Natural killer cell (primary cell): ENCODE data around the gene ORM1. TPM values are rescaled to one million over a fixed set of nuclear protein-coding genes. Genes with fewer than 3 reads are reported as not detected.

Experiments
- ATAC-seq, 3 donors: fragments of 150-1000 bp in 2 of 3; fragments of 200-7000 bp in 1 of 3; cut with Tn5 transposase; 1 replicate in 1 of 3; 2 replicates in 2 of 3; pipeline ENCODE4 v1.10.0; 2021; ENCODE audit warnings: mild to moderate bottlenecking in 2 of 3, moderate library complexity in 2 of 3
- DNase-seq, 2 donors: peaks; one replicate each; pipeline versions ENCODE4 v3.0.0 to v3.0.0-alpha.2; 2013 to 2021; ENCODE audit warnings: mixed read lengths in 1 of 2
- H3K27ac ChIP-seq: one replicate; pipeline ENCODE4 v1.5.1; 2013; ENCODE audit warnings: mild to moderate bottlenecking, low read length
- H3K27me3 ChIP-seq: one replicate; pipeline ENCODE4 v1.6.1; 2013; ENCODE audit warnings: low read length; ENCODE audit not compliant: control insufficient read depth, insufficient read depth
- H3K36me3 ChIP-seq: one replicate; pipeline ENCODE4 v1.6.1; 2013; ENCODE audit warnings: low read length; ENCODE audit not compliant: control insufficient read depth, insufficient read depth
- H3K4me1 ChIP-seq: one replicate; pipeline ENCODE4 v1.6.1; 2013; ENCODE audit warnings: low read length; ENCODE audit not compliant: control insufficient read depth, insufficient read depth
- H3K4me3 ChIP-seq: one replicate; pipeline ENCODE4 v1.5.1; 2013; ENCODE audit warnings: low read length
- H3K9me3 ChIP-seq: one replicate; pipeline ENCODE4 v1.6.1; 2013; ENCODE audit warnings: low read length; ENCODE audit not compliant: control insufficient read depth, insufficient read depth
- H3K27ac Mint-ChIP-seq, 2 donors: one replicate each; pipeline ENCODE4 v1.8.0; 2022; ENCODE audit warnings: mild to moderate bottlenecking in 2 of 2, mixed read lengths in 2 of 2, moderate library complexity in 1 of 2
- H3K27me3 Mint-ChIP-seq, 2 donors: one replicate each; pipeline ENCODE4 v1.8.0; 2022; ENCODE audit warnings: low read depth in 2 of 2, mixed read lengths in 2 of 2
- H3K36me3 Mint-ChIP-seq: one replicate; pipeline ENCODE4 v1.8.0; 2022; ENCODE audit warnings: mixed read lengths
- H3K4me1 Mint-ChIP-seq, 2 donors: one replicate each; pipeline ENCODE4 v1.8.0; 2022; ENCODE audit warnings: mixed read lengths in 2 of 2
- H3K4me3 Mint-ChIP-seq: one replicate; pipeline ENCODE4 v1.8.0; 2022; ENCODE audit warnings: mild to moderate bottlenecking, moderate library complexity, mixed read lengths
- H3K9me3 Mint-ChIP-seq, 2 donors: one replicate each; pipeline ENCODE4 v1.8.0; 2022; ENCODE audit warnings: mixed read lengths in 2 of 2
- WGBS: methylation state at CpG from one replicate; pipeline ENCODE4 v1.1.7; 2013; ENCODE audit warnings: missing lambda C conversion rate; ENCODE audit not compliant: insufficient coverage; 5-methylcytosine and 5-hydroxymethylcytosine counted together
- intact Hi-C: fragments of 100-400 bp; cut with micrococcal nuclease; formaldehyde crosslinking; loops from one replicate; pipeline ENCODE4 v1.14.2; 2022
- total RNA-seq, 4 donors: library from RNA; stranded (reverse); fragments of 120-200 nt in 1 of 4; gene quantifications; one replicate each; pipeline versions ENCODE4 v1.2.3 to v1.2.4, GENCODE V29; 2013 to 2022
- TF ChIP-seq, protein P1 (sequence below): fragments of 200-600 bp; IDR thresholded peaks from one replicate; pipeline ENCODE4 v1.8.0; 2022; ENCODE audit warnings: antibody characterized with exemption

ORM1 gene
- total RNA-seq, 3 donors from 2014 or later (not counting 1 experiment from before 2014, with no cell fraction given): 1.00 TPM; not detected in 2

DNA sequence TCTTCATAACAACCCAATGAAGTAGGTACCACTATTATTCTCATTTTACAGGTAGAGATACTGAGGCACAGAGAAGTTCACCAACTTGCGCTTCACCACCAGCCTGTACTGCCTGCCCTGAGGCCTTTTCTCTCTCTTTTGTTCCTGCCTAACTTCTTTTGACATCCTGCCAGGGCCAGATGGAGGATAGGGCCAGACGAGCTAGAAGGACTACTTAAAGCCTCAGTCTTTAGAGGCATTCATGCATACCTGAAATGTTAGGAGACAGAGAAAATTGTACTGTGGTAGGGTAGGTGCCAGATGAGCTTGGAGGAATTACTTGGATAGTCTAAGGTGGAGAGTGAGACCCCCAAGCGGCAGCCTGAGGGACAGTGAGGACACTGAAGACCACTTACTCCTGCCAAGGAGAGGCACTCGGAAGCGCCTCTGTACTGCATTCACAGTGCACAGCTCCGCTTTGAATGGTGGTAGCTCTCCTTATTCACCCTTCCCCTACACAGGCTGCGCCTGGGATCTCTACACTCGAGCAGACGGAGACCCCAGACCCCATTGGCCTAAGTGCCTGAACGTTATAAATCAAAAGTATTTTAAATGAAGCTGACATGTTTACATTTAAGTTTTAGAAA, 6.2 kb upstream of the ORM1 start:
- Histone ChIP-seq H3K4me1 (no peaks in the 10 kb centered on the region), H3K4me3 (no peak overlapping the region), H3K9me3 (no peaks in the 10 kb centered on the region), H3K27ac (no peak overlapping the region), H3K27me3 (no peaks in the 10 kb centered on the region), H3K36me3 (no peaks in the 10 kb centered on the region)
- Mint-ChIP-seq H3K27me3 (peaks cover 0 to 4% of the 10 kb centered on the region in 2 donors), H3K4me1 (no peaks in the 10 kb centered on the region), H3K36me3 (no peaks in the 10 kb centered on the region), H3K9me3 (no peaks in the 10 kb centered on the region), H3K4me3 (no peak overlapping the region), H3K27ac (no peak overlapping the region)
- no peak for ATAC-seq
- 92% methylated on average over 10 of the region's 10 CpGs for WGBS
- no peak for DNase-seq
- TF ChIP-seq, protein P1, sequence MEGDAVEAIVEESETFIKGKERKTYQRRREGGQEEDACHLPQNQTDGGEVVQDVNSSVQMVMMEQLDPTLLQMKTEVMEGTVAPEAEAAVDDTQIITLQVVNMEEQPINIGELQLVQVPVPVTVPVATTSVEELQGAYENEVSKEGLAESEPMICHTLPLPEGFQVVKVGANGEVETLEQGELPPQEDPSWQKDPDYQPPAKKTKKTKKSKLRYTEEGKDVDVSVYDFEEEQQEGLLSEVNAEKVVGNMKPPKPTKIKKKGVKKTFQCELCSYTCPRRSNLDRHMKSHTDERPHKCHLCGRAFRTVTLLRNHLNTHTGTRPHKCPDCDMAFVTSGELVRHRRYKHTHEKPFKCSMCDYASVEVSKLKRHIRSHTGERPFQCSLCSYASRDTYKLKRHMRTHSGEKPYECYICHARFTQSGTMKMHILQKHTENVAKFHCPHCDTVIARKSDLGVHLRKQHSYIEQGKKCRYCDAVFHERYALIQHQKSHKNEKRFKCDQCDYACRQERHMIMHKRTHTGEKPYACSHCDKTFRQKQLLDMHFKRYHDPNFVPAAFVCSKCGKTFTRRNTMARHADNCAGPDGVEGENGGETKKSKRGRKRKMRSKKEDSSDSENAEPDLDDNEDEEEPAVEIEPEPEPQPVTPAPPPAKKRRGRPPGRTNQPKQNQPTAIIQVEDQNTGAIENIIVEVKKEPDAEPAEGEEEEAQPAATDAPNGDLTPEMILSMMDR: no peak
- intact Hi-C loops: no loop called here

DNA sequence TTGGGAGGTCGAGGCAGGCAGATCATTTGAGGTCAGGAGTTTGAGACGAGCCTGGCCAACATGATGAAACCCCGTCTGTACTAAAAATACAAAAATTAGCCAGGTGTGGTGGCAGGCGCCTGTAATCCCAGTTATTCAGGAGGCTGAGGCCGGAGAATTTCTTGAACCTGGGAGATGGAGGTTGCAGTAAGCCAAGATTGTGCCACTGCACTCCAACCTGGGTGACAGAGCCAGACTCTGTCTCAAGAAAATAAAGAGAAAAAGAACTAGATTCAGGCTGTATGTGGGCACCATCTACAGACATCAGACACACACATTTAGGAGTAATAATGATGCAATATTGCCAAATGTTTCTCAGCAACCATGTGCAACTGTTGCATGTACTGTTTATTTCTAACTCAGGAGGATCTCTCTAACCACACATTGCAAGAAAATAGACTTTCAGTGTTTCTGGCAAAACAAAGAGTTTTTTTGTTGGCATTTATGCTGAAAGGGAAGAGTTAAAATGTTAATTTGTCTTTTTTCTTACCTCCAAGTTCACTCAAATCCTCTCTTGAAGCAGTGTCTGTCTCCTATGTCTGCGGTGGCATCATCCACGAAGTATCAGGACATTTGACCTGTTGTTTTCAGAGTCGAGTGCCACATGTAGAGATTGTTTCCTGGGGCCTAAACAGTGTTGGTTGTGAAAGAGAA, 5.1 kb upstream of the ORM1 start:
- Mint-ChIP-seq H3K9me3 (no peaks in the 10 kb centered on the region), H3K36me3 (no peaks in the 10 kb centered on the region), H3K27ac (no peak overlapping the region), H3K4me1 (no peaks in the 10 kb centered on the region), H3K4me3 (no peak overlapping the region), H3K27me3 (peaks cover 0 to 4% of the 10 kb centered on the region in 2 donors)
- DNase-seq (no peak), ATAC-seq (no peak)
- intact Hi-C loops: no loop called here
- TF ChIP-seq, protein P1: no peak
- Histone ChIP-seq H3K4me1 (no peaks in the 10 kb centered on the region), H3K36me3 (no peaks in the 10 kb centered on the region), H3K27me3 (no peaks in the 10 kb centered on the region), H3K9me3 (no peaks in the 10 kb centered on the region), H3K4me3 (no peak overlapping the region), H3K27ac (no peak overlapping the region)
- WGBS: 83% methylated on average over 8 of the region's 8 CpGs

GRCh38 chr9:114318416-114318815, 4.5 kb upstream of the ORM1 start:
- no peaks in the 10 kb centered on the region for H3K9me3 Mint-ChIP-seq
- H3K9me3 ChIP-seq: no peaks in the 10 kb centered on the region
- H3K36me3 Mint-ChIP-seq: no peaks in the 10 kb centered on the region
- peaks cover 0 to 4% of the 10 kb centered on the region in 2 donors for H3K27me3 Mint-ChIP-seq
- intact Hi-C loops: no loop called here
- WGBS: 96% methylated on average over 8 of the region's 8 CpGs
- no peak for ATAC-seq
- H3K27ac ChIP-seq: no peak overlapping the region
- no peak overlapping the region for H3K4me3 Mint-ChIP-seq
- H3K4me1 ChIP-seq: no peaks in the 10 kb centered on the region
- DNase-seq: no peak
- no peaks in the 10 kb centered on the region for H3K27me3 ChIP-seq
- H3K4me3 ChIP-seq: no peak overlapping the region
- TF ChIP-seq, protein P1: no peak
- no peak overlapping the region for H3K27ac Mint-ChIP-seq
- H3K36me3 ChIP-seq: no peaks in the 10 kb centered on the region
- no peaks in the 10 kb centered on the region for H3K4me1 Mint-ChIP-seq
